Retina (tissue), 1 donor: ENCODE measurements around the gene OSER1.
"Not testable (repeated sequence)": the region's sequence is repeated elsewhere in the genome, so short reads cannot be mapped to it uniquely, and the experiment has no call there.

Experiments
- DNase-seq: peaks from one replicate; pipeline ENCODE4 v3.0.0-alpha.2; 2016

The OSER1 gene

GRCh38 chr20:44210406-44211176, at the start of gene OSER1:
OSER1 (minus strand) TSS chr20:44210771; CDS start chr20:44206957, 3,814 bp downstream.
- peak; percentile 99 for DNase-seq

GRCh38 chr20:44258226-44258890, 47.8 kb upstream of the OSER1 start:
- no peak for DNase-seq

GRCh38 chr20:44256961-44257360, 46.4 kb upstream of the OSER1 start:
- no peak for DNase-seq

GRCh38 chr20:44255942-44256341, 45.4 kb upstream of the OSER1 start:
- no peak for DNase-seq

- no peak for DNase-seq
These were observed 43.5 kb upstream of the OSER1 start for GRCh38 chr20:44254073-44254472.

- DNase-seq, result no peak
These were observed 43.0 kb upstream of the OSER1 start for GRCh38 chr20:44253528-44253927.

GRCh38 chr20:44251284-44251683, 40.7 kb upstream of the OSER1 start:
- no peak for DNase-seq

- DNase-seq, result no peak
These were observed 37.8 kb upstream of the OSER1 start for GRCh38 chr20:44248410-44248759.

GRCh38 chr20:44247586-44248409, 37.2 kb upstream of the OSER1 start:
- peak; percentile 73 for DNase-seq

- peak; percentile 81 for DNase-seq
These were observed 36.6 kb upstream of the OSER1 start, which contains the start of gene GDAP1L1 for GRCh38 chr20:44247131-44247571. GDAP1L1 (plus strand) TSS chr20:44247308; CDS start chr20:44247335, 27 bp downstream.

- DNase-seq, result no peak
These were observed 35.4 kb upstream of the OSER1 start for GRCh38 chr20:44245977-44246376.

GRCh38 chr20:44241796-44242195, 31.2 kb upstream of the OSER1 start:
- DNase-seq, result no peak

- not testable (repeated sequence) for DNase-seq
These were observed 26.3 kb upstream of the OSER1 start for GRCh38 chr20:44236840-44237239.

GRCh38 chr20:44235702-44236101, 25.1 kb upstream of the OSER1 start:
- no peak for DNase-seq

GRCh38 chr20:44234566-44235317, 24.2 kb upstream of the OSER1 start:
- no peak for DNase-seq

- DNase-seq, result no peak
These were observed 23.0 kb upstream of the OSER1 start for GRCh38 chr20:44233436-44234016.

- not testable (repeated sequence) for DNase-seq
These were observed 21.9 kb upstream of the OSER1 start for GRCh38 chr20:44232469-44232856.

- peak; percentile 36 for DNase-seq
These were observed 21.3 kb upstream of the OSER1 start for GRCh38 chr20:44231713-44232468.

- no peak for DNase-seq
These were observed 20.6 kb upstream of the OSER1 start for GRCh38 chr20:44231193-44231592.

GRCh38 chr20:44228465-44229258, 18.1 kb upstream of the OSER1 start:
- no peak for DNase-seq

GRCh38 chr20:44224637-44225036, 14.1 kb upstream of the OSER1 start:
- DNase-seq, result no peak
